HG03575 (cell line): ENCODE measurements around the gene COASY.

ENCODE experiments used
- ATAC-seq: cut with Tn5 transposase; IDR thresholded peaks from one replicate; pipeline ENCODE4 v1.9.1; 2021; ENCODE audit not compliant: unreplicated experiment, insufficient number of reproducible peaks, low FRiP score; ENCODE audit errors: extremely low read depth

COASY gene

GRCh38 chr17:42598905-42599304, 37.0 kb downstream of the COASY start:
- ATAC-seq: no peak

- ATAC-seq: no peak
Measured at GRCh38 chr17:42603318-42603717, 41.4 kb downstream of the COASY start.

GRCh38 chr17:42607769-42608168, 45.8 kb downstream of the COASY start:
- no peak for ATAC-seq

- no peak for ATAC-seq
Measured at GRCh38 chr17:42608305-42609181, 46.6 kb downstream of the COASY start.

- ATAC-seq: peak; percentile 62
Measured at GRCh38 chr17:42609182-42609813, 47.4 kb downstream of the COASY start, which contains the start of the genes RETREG3 and TUBG1. TSS of gene RETREG3 (minus strand) at chr17:42609374. CDS start at chr17:42609324, 50 bp downstream. TSS of gene TUBG1 (plus strand) at chr17:42609683. CDS start at chr17:42609738, 55 bp downstream.

- ATAC-seq: peak; percentile 10
Measured at GRCh38 chr17:42609814-42610801, 48.2 kb downstream of the COASY start.

- no peak for ATAC-seq
Measured at GRCh38 chr17:42612013-42612412, 50.1 kb downstream of the COASY start.

- no peak for ATAC-seq
Measured at GRCh38 chr17:42613699-42614295, 51.8 kb downstream of the COASY start.
